ENCODE data around the gene CNKSR2. TPM values are rescaled to one million over a fixed set of nuclear protein-coding genes. Genes with fewer than 3 reads are reported as not detected.

The CNKSR2 gene
- total RNA-seq, 4 donors from 2014 or later, result 1.1 to 3.6 (median 2.2) TPM

- intact Hi-C loops (cut with DNase I; ENCODE audit: low total_unique reads), result no loop called here
- DNase-seq (ENCODE audit: low spot score in 2 of 2), result no peak
- 66 to 78% methylated on average over 4 of the region's 4 CpGs for WGBS, 2 donors
- H3K4me3 ChIP-seq (ENCODE audit: low read depth, poor library complexity, severe bottlenecking), result no peak overlapping the region
- TF ChIP-seq POLR2A (IDR thresholded peaks at IDR 0.05) (no peak), CTCF (IDR thresholded peaks at IDR 0.05) (no peak)
Observed at GRCh38 chrX:21702725-21703124, 328.5 kb downstream of the CNKSR2 start.

All from lower leg skin (tissue), 4 donors.